ENCODE results near the gene CHD5. TPM values are rescaled to one million over a fixed set of nuclear protein-coding genes. Genes with fewer than 3 reads are reported as not detected.

The CHD5 gene
- total RNA-seq, 1 experiment from 2014 or later: 6.1 TPM

GRCh38 chr1:6101826-6102531 is 78.1 kb downstream of the CHD5 start:
- ChIA-PET CTCF (no interaction called here), RAD21 (ENCODE audit: low non-redundant PET in 1 of 2, low total read pairs in 2 of 2, uncharacterized antibody in 2 of 2, unreplicated experiment in 2 of 2) (no interaction called here), POLR2A (no interaction called here)
- Histone ChIP-seq H3K4me1 (ENCODE audit: control insufficient read depth in 1 of 2, insufficient read depth in 2 of 2, low read length in 2 of 2) (no peaks in the 10 kb centered on the region; a peak in 2 of 4 replicates), H2AFZ (ENCODE audit: low read depth, low read length, poor library complexity, severe bottlenecking) (no peak overlapping the region), H3K9ac (ENCODE audit: low read length) (no peak overlapping the region), H3K4me3 (replicated peaks in 1 of 2; ENCODE audit: low read depth in 1 of 2, low read length in 2 of 2) (no peak overlapping the region), H3K27me3 (ENCODE audit: insufficient read depth, low read length) (no peaks in the 10 kb centered on the region), H4K20me1 (ENCODE audit: insufficient read depth) (no peaks in the 10 kb centered on the region), H3K79me2 (ENCODE audit: insufficient read depth, low read length) (no peaks in the 10 kb centered on the region), H3K9me2 (ENCODE audit: insufficient read depth) (no peaks in the 10 kb centered on the region), H3K4me2 (ENCODE audit: low read length) (no peak overlapping the region), H3K36me3 (ENCODE audit: control insufficient read depth in 1 of 2, insufficient read depth in 2 of 2, low read length in 2 of 2) (no peaks in the 10 kb centered on the region), H3K27ac (ENCODE audit: low read depth, low read length) (no peak overlapping the region), H3K9me3 (ENCODE audit: control insufficient read depth in 1 of 2, insufficient read depth in 1 of 2, low read depth in 1 of 2, low read length in 2 of 2) (no peaks in the 10 kb centered on the region)
- DNase-seq (ENCODE audit: low read depth, low spot score) (no peak), ATAC-seq (no peak)
- no TSS peak for BruUV-seq (replicated peaks)
- no peak for TF ChIP-seq RAD21 (IDR thresholded peaks at IDR 0.05; ENCODE audit: low read depth)
- no peak for TF ChIP-seq CBX3 (IDR thresholded peaks at IDR 0.05; ENCODE audit: low read depth)
- no peak for TF ChIP-seq SRF (IDR thresholded peaks at IDR 0.05; ENCODE audit: low read depth)
- no peak for TF ChIP-seq MAX (IDR thresholded peaks at IDR 0.05)
- no peak for TF ChIP-seq REST (IDR thresholded peaks at IDR 0.05; ENCODE audit: low read depth)
- TF ChIP-seq ZFX (IDR thresholded peaks at IDR 0.05): no peak
- no peak for TF ChIP-seq TCF7L2 (IDR thresholded peaks at IDR 0.05; ENCODE audit: borderline replicate concordance, extremely low read depth, insufficient read depth, insufficient read length)
- TF ChIP-seq JUND (IDR thresholded peaks at IDR 0.05): no peak
- TF ChIP-seq EGR1 (IDR thresholded peaks at IDR 0.05; ENCODE audit: low read depth): no peak
- TF ChIP-seq POLR2AphosphoS5 (IDR thresholded peaks at IDR 0.05; ENCODE audit: low read depth, low read length): no peak
- TF ChIP-seq ATF3 (IDR thresholded peaks at IDR 0.05): no peak
- no peak for TF ChIP-seq SP1 (IDR thresholded peaks at IDR 0.05; ENCODE audit: low read depth)
- TF ChIP-seq YY1 (IDR thresholded peaks at IDR 0.05; ENCODE audit: extremely low read depth, insufficient replicate concordance, low read depth, low read length): no peak
- intact Hi-C loops (cut with micrococcal nuclease): no loop called here
